Body of pancreas (tissue), 4 donors: ENCODE results near the gene PNMA8C. TPM values are rescaled to one million over a fixed set of nuclear protein-coding genes. Genes with fewer than 3 reads are reported as not detected.

Source experiments
- ATAC-seq: fragments of 150-250 bp; one replicate; pipeline ENCODE4 v1.9.1; 2016
- DNase-seq, 4 donors: peaks; one replicate each; pipeline ENCODE4 v3.0.0-alpha.2; 2019
- H3K27ac ChIP-seq, 4 donors: fragments of 200-600 bp; sonication (generic); 1 replicate in 3 of 4; 2 replicates in 1 of 4; pipeline versions ENCODE4 v1.5.1 to v1.6.1; 2016 to 2019; ENCODE audit warnings: mild to moderate bottlenecking in 1 of 4, mixed read lengths in 1 of 4, moderate library complexity in 1 of 4
- H3K27me3 ChIP-seq, 2 donors: fragments of 200-600 bp; sonication (generic); one replicate each; pipeline ENCODE4 v1.6.0; 2016; ENCODE audit warnings: mild to moderate bottlenecking in 1 of 2
- H3K36me3 ChIP-seq, 2 donors: fragments of 200-600 bp; sonication (generic); replicated peaks in 1 of 2; 2 replicates each; pipeline ENCODE4 v1.5.1; 2016; ENCODE audit warnings: low read depth in 2 of 2; ENCODE audit not compliant: insufficient read depth in 1 of 2
- H3K4me1 ChIP-seq: fragments of 200-600 bp; sonication (generic); one replicate; pipeline ENCODE4 v1.6.0; 2016
- H3K4me3 ChIP-seq, 2 donors: fragments of 200-600 bp; sonication (generic); 1 replicate in 1 of 2; 2 replicates in 1 of 2; pipeline ENCODE4 v1.5.1; 2016 to 2019
- H3K9me3 ChIP-seq, 3 donors: fragments of 200-600 bp; sonication (generic); 1 replicate in 2 of 3; 2 replicates in 1 of 3; pipeline ENCODE4 v1.5.1; 2016
- POLR2A ChIP-seq, 3 donors: fragments of 450-650 bp; IDR thresholded peaks; one replicate each; pipeline ENCODE4 v1.6.1; 2016; ENCODE audit warnings: antibody characterized with exemption in 3 of 3, mild to moderate bottlenecking in 2 of 3
- WGBS, 2 donors: methylation state at CpG; one replicate each; pipeline ENCODE4 v1.1.5; 2017; 5-methylcytosine and 5-hydroxymethylcytosine counted together
- intact Hi-C: fragments of 100-400 bp; cut with DNase I; formaldehyde crosslinking; loops from one replicate; pipeline ENCODE4 v1.15.1; 2023
- total RNA-seq, 2 donors: library from RNA; depleted of rRNA; stranded (reverse); fragments of >200 nt; gene quantifications; one replicate each; pipeline ENCODE4 v1.1.0, GENCODE V29; 2016
- TF ChIP-seq, protein P1 (sequence below), 7 experiments: fragments of 450-650 bp in 4 of 7; fragments of 200-600 bp in 3 of 7; sonication (generic) in 3 of 7; IDR thresholded peaks; one replicate each; pipeline ENCODE4 v1.5.1; 2016 to 2019; ENCODE audit warnings: antibody characterized with exemption in 7 of 7

Gene PNMA8C
- total RNA-seq, 2 donors from 2014 or later: not detected

DNA sequence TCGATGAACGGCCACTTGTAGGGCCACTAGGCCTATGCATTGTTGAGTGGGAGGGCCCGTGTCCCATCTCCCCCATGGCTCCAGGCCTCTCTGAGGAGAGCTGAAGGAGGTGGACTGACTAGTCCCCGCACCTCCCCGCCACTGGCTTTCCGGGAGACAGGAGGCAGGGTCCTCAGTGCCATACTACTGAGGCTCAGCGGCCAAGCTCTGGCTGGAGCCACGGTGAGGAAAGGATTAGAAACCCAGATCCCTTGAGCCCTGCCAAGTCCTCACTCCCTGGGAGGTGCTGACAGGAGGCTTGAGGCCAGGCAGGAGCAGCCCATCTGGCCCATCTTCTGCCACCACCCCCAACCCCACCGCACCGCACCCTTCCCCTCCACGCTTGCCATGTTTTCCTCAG, 44.3 kb downstream of the PNMA8C start:
- Histone ChIP-seq H3K9me3 (no peaks in the 10 kb centered on the region), H3K27ac (no peak overlapping the region), H3K4me1 (peaks cover 8% of the 10 kb centered on the region), H3K36me3 (peaks cover 0 to 17% of the 10 kb centered on the region in 2 donors), H3K27me3 (no peaks in the 10 kb centered on the region), H3K4me3 (no peak overlapping the region)
- DNase-seq (peak in 3 of 4 donors; percentile 4 to 10 (median 10)), ATAC-seq (no peak)
- 85 to 98% methylated on average over 9 to 11 of the region's 11 CpGs for WGBS, 2 donors
- intact Hi-C loops: no loop called here
- TF ChIP-seq POLR2A (IDR thresholded peaks at IDR 0.05): no peak
- TF ChIP-seq, protein P1, sequence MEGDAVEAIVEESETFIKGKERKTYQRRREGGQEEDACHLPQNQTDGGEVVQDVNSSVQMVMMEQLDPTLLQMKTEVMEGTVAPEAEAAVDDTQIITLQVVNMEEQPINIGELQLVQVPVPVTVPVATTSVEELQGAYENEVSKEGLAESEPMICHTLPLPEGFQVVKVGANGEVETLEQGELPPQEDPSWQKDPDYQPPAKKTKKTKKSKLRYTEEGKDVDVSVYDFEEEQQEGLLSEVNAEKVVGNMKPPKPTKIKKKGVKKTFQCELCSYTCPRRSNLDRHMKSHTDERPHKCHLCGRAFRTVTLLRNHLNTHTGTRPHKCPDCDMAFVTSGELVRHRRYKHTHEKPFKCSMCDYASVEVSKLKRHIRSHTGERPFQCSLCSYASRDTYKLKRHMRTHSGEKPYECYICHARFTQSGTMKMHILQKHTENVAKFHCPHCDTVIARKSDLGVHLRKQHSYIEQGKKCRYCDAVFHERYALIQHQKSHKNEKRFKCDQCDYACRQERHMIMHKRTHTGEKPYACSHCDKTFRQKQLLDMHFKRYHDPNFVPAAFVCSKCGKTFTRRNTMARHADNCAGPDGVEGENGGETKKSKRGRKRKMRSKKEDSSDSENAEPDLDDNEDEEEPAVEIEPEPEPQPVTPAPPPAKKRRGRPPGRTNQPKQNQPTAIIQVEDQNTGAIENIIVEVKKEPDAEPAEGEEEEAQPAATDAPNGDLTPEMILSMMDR (IDR thresholded peaks at IDR 0.05): no peak

DNA sequence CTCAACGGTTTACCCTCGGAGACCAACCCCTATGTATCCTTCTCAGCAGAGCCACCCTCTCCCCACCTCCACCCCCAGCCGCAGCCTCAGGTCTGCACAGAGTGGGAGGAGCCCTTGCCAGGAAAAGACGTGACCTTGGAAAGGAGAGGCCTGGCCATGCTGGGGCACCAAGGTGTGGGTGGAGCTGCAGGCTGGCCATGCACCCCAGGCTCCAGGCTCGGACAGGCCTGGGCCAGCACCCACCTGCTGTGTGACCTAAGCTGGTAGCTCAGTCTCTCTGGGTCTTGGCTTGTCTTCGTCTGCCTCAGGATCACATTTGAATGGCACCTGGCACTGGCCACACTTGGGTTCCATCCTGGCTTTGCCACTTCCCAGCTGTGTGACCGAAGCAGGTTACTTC, 44.9 kb downstream of the PNMA8C start:
- DNase-seq (peak in 3 of 4 donors; percentile 10 to 19 (median 15)), ATAC-seq (no peak)
- no peaks in the 10 kb centered on the region for H3K27me3 ChIP-seq
- H3K4me3 ChIP-seq: no peak overlapping the region
- WGBS, 2 donors: 59 to 70% methylated on average over 6 to 7 of the region's 7 CpGs
- peaks cover 0 to 16% of the 10 kb centered on the region in 2 donors for H3K36me3 ChIP-seq
- TF ChIP-seq, protein P1 (IDR thresholded peaks at IDR 0.05): no peak
- TF ChIP-seq POLR2A (IDR thresholded peaks at IDR 0.05): no peak
- no peaks in the 10 kb centered on the region for H3K9me3 ChIP-seq
- intact Hi-C loops: no loop called here
- H3K4me1 ChIP-seq: peaks cover 8% of the 10 kb centered on the region
- H3K27ac ChIP-seq: no peak overlapping the region

DNA sequence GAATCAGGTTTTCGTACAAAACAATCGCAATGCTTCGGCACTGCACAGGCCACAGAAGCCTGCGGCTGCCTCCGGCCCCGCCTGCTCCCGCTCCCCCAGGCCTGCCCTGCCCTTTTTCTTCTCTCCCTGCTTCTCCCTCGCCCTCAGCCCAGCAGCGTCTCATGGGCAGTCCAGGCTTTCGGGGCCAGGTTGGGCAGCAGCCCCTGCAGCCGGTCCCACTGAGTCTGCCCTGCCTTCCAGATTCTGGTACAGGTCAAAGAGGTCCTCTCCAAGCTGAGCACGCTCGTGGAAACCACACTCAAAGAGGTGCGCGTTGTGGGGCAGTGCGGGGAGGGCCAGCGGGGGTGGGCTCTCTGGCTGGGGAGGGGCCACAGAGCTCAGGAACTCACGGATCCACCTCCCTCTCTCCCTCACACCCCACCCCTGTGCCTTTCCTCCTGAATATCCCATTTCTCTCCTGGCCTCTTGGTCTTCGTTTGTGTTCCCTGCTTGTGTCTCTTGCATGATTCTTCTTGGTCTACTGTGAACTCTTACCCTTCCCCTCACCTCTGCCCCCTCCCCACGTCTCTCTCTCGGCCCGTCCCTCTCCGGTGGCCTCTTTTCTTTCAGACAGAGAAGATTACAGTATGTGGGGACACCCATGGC, 45.4 kb downstream of the PNMA8C start:
- WGBS, 2 donors: 88 to 90% methylated on average over 22 of the region's 23 CpGs
- TF ChIP-seq, protein P1 (IDR thresholded peaks at IDR 0.05): no peak
- TF ChIP-seq POLR2A (IDR thresholded peaks at IDR 0.05): no peak
- H3K27ac ChIP-seq: no peak overlapping the region
- peaks cover 0 to 11% of the 10 kb centered on the region in 2 donors for H3K36me3 ChIP-seq
- H3K27me3 ChIP-seq: no peaks in the 10 kb centered on the region
- H3K4me1 ChIP-seq: peaks cover 10% of the 10 kb centered on the region
- ATAC-seq: no peak
- peak in 1 of 4 donors; percentile 3 for DNase-seq
- intact Hi-C loops: no loop called here
- H3K9me3 ChIP-seq: no peaks in the 10 kb centered on the region
- H3K4me3 ChIP-seq: no peak overlapping the region

DNA sequence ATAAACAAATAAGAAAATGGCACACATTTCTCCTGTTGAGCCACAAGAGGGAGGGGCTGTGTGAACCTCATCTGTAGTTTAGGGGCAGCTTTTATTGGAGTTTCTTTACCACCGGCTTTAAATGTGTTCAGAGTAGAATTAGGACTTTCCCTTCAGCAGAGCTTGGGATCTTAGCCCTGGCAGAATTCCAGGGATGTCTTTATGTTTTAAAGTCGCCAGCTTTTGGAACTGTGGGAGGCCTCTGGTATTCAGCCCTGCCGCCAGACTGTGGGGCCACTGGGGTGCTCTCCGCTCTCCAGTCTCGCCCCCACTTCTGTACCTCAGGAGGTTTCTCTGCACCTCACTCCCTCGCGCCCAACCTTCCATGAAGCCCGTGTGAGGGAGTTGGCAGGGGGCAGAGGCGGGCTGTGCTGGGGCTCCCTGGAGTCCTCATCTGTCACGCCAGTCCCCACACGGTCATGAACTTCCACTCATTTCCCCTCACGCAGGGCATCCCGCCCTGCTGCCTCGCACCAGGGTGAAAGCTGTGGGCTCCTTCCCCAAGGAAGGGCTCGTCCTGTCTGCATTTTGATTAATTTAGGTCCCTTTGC, 46.9 kb downstream of the PNMA8C start:
- Histone ChIP-seq H3K27ac (no peak overlapping the region), H3K27me3 (no peaks in the 10 kb centered on the region), H3K36me3 (peaks cover 0 to 9% of the 10 kb centered on the region in 2 donors), H3K4me1 (peaks cover 18% of the 10 kb centered on the region), H3K4me3 (no peak overlapping the region), H3K9me3 (no peaks in the 10 kb centered on the region)
- DNase-seq (peak in 1 of 4 donors; percentile 9), ATAC-seq (no peak)
- TF ChIP-seq POLR2A (IDR thresholded peaks at IDR 0.05): no peak
- TF ChIP-seq, protein P1 (IDR thresholded peaks at IDR 0.05): no peak
- intact Hi-C loops: no loop called here
- 90 to 91% methylated on average over 15 of the region's 15 CpGs for WGBS, 2 donors
